Progenitor cell of endocrine pancreas (in vitro differentiated cells): Measurements from ENCODE around the gene TRIM47. TPM values are rescaled to one million over a fixed set of nuclear protein-coding genes. Genes with fewer than 3 reads are reported as not detected.

Source experiments
- DNase-seq: peaks from one replicate; pipeline ENCODE4 v3.0.0; 2021; ENCODE audit warnings: low spot score; ENCODE audit not compliant: unreplicated experiment
- H3K27ac Mint-ChIP-seq: 2 replicates; pipeline ENCODE4 v1.8.0; 2021; ENCODE audit warnings: mild to moderate bottlenecking, moderate library complexity, mixed read lengths
- H3K27me3 Mint-ChIP-seq: 2 replicates; pipeline ENCODE4 v1.8.0; 2021; ENCODE audit warnings: mixed read lengths
- H3K36me3 Mint-ChIP-seq: 2 replicates; pipeline ENCODE4 v1.8.0; 2022; ENCODE audit warnings: mixed read lengths; ENCODE audit not compliant: insufficient read depth
- H3K4me1 Mint-ChIP-seq: 2 replicates; pipeline ENCODE4 v1.8.0; 2021; ENCODE audit warnings: low read depth, mixed read lengths
- H3K4me3 Mint-ChIP-seq: 2 replicates; pipeline ENCODE4 v1.8.0; 2021; ENCODE audit warnings: low read depth, mild to moderate bottlenecking, moderate library complexity, mixed read lengths
- H3K9me3 Mint-ChIP-seq: 2 replicates; pipeline ENCODE4 v1.8.0; 2021; ENCODE audit warnings: low read depth, mixed read lengths
- total RNA-seq: library from RNA; stranded (reverse); gene quantifications from 2 replicates; pipeline ENCODE4 v1.2.1, GENCODE V29; 2021
- TF ChIP-seq, protein P1 (sequence below): fragments of 200-600 bp; sonication (generic); IDR thresholded peaks from one replicate; pipeline ENCODE4 v1.5.0; 2021; ENCODE audit warnings: antibody characterized with exemption, mild to moderate bottlenecking; ENCODE audit not compliant: unreplicated experiment

Gene TRIM47
- total RNA-seq, 1 donor from 2014 or later = 1.0 TPM

DNA sequence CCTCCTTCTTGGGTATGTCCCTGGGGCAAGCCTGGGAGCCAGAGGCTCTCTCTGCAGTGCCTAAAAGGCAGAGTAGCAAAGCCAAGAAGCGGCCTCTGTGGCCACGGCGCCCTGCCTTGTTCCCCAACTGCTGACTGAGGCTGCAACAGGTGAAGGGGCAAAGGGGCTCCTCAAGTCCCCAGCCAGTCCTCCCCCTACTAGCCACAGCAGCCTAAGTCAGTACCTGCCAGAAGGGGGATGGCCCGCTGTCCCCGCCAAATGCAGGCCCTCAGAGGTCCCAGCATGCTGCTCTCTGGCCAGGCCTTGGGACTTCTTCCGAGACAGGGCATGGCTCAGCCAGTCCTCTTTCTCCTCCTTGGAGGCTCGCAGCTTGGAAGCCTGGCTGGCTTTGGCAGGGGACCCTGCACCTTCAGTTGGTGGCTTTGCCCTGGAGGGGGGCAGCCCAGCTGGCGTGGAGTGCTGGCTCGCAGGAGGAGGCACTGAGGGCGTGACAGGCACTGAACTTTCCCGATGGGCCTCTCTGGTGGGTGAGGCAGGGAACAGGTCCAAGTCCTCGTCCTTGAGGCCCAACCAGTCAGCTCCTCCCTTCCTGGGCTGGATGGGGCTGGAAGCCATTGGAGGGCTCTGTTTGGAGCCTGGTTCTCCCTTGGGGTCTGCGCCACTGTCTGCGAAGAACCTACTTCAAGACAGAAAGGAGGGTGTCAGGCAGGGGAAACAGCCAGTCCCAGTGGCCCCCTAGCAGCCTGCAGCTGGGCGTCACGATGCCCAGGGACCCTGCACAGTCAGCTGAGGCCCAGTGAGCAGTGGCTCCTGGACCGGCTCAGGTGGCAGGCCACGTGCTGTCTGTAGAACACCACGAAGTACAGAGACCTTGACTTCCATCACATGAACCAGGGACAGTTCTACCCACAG lies 44.8 kb upstream of the TRIM47 start:
- TF ChIP-seq, protein P1, sequence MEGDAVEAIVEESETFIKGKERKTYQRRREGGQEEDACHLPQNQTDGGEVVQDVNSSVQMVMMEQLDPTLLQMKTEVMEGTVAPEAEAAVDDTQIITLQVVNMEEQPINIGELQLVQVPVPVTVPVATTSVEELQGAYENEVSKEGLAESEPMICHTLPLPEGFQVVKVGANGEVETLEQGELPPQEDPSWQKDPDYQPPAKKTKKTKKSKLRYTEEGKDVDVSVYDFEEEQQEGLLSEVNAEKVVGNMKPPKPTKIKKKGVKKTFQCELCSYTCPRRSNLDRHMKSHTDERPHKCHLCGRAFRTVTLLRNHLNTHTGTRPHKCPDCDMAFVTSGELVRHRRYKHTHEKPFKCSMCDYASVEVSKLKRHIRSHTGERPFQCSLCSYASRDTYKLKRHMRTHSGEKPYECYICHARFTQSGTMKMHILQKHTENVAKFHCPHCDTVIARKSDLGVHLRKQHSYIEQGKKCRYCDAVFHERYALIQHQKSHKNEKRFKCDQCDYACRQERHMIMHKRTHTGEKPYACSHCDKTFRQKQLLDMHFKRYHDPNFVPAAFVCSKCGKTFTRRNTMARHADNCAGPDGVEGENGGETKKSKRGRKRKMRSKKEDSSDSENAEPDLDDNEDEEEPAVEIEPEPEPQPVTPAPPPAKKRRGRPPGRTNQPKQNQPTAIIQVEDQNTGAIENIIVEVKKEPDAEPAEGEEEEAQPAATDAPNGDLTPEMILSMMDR = no peak
- no peak overlapping the region for H3K27ac Mint-ChIP-seq
- H3K27me3 Mint-ChIP-seq = no peaks in the 10 kb centered on the region
- H3K36me3 Mint-ChIP-seq = no peaks in the 10 kb centered on the region
- no peak overlapping the region for H3K4me3 Mint-ChIP-seq
- no peaks in the 10 kb centered on the region for H3K4me1 Mint-ChIP-seq
- no peak for DNase-seq
- H3K9me3 Mint-ChIP-seq = no peaks in the 10 kb centered on the region

DNA sequence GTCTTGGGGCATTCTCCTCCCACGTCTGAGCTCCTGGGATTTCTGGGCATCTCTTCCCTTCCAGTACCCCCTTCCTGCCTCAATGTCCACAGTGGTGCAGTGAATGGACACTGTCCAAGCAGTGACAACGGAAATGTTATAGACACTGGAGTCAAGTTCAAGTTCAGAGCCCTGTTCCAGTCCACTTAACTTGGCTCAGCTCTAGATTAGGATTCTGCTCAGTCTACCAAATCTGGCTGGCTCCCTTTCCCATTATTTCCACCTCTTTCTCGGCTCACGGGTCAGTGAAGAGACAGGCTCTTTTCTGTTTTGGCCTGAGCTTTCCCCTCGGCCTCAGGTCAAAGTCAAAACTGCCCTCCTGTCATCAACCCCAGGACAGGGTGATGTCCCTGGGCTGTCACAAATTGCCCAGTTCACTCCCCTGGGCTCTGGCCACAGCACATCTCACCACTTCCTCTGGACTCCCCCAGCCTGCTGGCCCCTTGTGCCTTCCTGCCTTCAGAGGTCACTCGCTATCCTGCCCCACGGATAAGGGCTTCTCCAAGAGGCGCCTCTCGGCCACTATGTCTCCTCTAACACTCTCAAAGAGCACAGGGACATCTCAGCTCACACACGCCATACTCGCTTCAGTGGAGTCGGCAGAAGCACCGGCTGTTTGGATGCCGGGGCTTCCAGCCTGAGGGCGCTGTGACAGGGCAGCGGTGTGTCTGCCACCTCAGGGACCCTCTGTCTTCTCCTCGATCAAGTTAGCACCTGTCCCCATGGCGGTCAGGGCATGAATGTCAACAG lies 44.0 kb upstream of the TRIM47 start:
- Mint-ChIP-seq H3K27me3 (no peaks in the 10 kb centered on the region), H3K36me3 (no peaks in the 10 kb centered on the region), H3K4me3 (no peak overlapping the region), H3K27ac (no peak overlapping the region), H3K9me3 (no peaks in the 10 kb centered on the region), H3K4me1 (no peaks in the 10 kb centered on the region)
- TF ChIP-seq, protein P1 = no peak
- no peak for DNase-seq

DNA sequence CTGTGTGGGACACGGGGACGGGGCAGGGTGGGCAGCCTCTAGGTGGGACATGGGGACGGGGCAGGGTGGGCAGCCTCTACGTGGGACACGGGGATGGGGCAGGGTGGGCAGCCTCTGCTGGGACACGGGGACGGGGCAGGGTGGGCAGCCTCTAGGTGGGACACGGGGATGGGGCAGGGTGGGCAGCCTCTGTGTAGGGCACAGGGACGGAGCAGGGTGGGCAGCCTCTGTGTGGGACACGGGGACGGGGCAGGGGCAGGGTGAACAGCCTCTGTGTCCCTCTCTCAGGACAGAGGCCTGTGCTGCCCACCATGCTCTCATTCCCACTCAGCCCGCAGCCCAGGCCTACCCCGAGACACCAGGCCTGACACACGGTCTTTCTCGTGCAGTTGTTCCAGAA lies 43.2 kb upstream of the TRIM47 start:
- peaks cover 3% of the 10 kb centered on the region for H3K36me3 Mint-ChIP-seq
- H3K4me1 Mint-ChIP-seq = no peaks in the 10 kb centered on the region
- TF ChIP-seq, protein P1 = no peak
- no peaks in the 10 kb centered on the region for H3K9me3 Mint-ChIP-seq
- H3K27me3 Mint-ChIP-seq = no peaks in the 10 kb centered on the region
- DNase-seq = no peak
- no peak overlapping the region for H3K27ac Mint-ChIP-seq
- H3K4me3 Mint-ChIP-seq = no peak overlapping the region

DNA sequence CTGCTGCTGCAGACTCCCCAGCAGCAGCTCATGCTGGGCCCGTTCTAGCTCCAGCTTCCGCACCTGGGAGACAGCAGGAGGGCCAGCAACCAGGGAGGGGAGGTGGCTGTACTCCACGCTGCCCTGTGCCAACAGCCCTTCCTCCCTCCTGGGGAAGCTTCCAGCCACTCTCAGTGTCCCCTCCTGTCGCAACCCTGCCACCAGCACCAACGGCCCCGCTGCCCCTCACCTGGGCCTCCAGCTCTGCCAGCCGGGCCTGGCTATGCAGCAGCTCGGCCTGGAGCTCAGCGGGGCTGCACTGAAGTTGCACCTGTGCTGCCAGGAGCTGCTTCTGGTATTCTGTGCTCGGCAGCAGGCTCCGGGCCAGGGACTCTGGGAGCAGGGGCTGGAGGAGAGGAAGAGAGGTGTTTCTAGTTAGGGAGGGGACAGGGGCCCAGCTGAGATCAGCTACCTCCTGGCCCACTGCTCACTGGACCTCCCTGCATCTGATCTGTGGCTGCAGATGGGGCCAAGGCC lies 41.7 kb upstream of the TRIM47 start:
- no peak overlapping the region for H3K27ac Mint-ChIP-seq
- no peaks in the 10 kb centered on the region for H3K4me1 Mint-ChIP-seq
- peaks cover 3% of the 10 kb centered on the region for H3K36me3 Mint-ChIP-seq
- no peak for DNase-seq
- H3K9me3 Mint-ChIP-seq = no peaks in the 10 kb centered on the region
- TF ChIP-seq, protein P1 = no peak
- no peaks in the 10 kb centered on the region for H3K27me3 Mint-ChIP-seq
- no peak overlapping the region for H3K4me3 Mint-ChIP-seq

DNA sequence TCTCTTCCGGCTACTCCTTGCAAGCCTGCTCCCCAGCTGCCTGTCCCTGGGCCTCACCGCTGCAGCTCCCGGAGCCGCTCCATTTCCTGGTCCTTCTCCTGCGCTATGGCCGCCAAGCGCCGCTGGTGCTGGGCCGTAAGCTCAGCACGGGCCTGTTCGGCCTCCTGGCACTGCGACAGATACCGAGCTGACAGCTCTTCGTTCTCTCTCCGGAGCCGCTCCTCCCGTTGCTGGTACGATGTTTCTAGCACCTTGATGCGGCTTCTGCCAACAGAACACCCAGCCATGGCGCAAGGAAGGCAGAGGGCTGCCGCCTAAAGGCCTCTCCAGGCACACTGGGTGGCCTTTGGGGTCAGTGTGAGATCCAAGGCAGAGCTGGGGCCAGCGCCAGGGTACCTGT lies 41.2 kb upstream of the TRIM47 start:
- TF ChIP-seq, protein P1 = no peak
- Mint-ChIP-seq H3K4me3 (no peak overlapping the region), H3K36me3 (peaks cover 4% of the 10 kb centered on the region), H3K9me3 (no peaks in the 10 kb centered on the region), H3K4me1 (no peaks in the 10 kb centered on the region), H3K27me3 (no peaks in the 10 kb centered on the region), H3K27ac (no peak overlapping the region)
- DNase-seq = no peak
